GM19035 (cell line): Measurements from ENCODE around the gene AXL.
"Not testable (repeated sequence)": the region's sequence is repeated elsewhere in the genome, so short reads cannot be mapped to it uniquely, and the experiment has no call there.

Experiments used
- ATAC-seq: cut with Tn5 transposase; IDR thresholded peaks from one replicate; pipeline ENCODE4 v1.9.1; 2021; ENCODE audit not compliant: unreplicated experiment

AXL gene

DNA sequence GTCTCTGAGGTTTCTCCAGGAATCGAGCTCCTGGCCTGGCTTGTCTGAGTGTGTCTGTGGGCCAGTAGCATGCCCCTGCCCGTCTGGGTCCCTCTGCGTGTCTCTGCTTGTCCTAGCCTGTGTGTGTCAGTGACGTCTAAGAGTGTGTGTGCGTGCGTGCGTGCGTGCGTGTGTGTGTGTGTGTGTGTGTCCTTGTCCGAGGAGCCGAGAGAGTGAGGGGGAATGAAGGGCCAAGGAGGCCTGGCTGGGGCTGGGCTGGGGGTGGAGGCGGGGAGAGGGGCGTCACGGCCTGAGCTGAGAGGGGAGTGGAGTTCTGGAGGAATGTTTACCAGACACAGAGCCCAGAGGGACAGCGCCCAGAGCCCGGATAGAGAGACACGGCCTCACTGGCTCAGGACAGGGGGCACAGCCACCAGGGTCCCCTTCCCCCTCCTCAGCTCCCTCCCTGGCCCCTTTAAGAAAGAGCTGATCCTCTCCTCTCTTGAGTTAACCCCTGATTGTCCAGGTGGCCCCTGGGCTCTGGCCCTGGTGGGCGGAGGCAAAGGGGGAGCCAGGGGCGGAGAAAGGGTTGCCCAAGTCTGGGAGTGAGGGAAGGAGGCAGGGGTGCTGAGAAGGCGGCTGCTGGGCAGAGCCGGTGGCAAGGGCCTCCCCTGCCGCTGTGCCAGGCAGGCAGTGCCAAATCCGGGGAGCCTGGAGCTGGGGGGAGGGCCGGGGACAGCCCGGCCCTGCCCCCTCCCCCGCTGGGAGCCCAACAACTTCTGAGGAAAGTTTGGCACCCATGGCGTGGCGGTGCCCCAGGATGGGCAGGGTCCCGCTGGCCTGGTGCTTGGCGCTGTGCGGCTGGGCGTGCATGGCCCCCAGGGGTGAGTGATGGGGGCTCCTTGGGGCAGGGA lies at the start of gene AXL:
AXL (plus strand) TSS at position 609 of the 893 bp plus-strand sequence; CDS start at position 779, 170 bp downstream.
- no peak for ATAC-seq

DNA sequence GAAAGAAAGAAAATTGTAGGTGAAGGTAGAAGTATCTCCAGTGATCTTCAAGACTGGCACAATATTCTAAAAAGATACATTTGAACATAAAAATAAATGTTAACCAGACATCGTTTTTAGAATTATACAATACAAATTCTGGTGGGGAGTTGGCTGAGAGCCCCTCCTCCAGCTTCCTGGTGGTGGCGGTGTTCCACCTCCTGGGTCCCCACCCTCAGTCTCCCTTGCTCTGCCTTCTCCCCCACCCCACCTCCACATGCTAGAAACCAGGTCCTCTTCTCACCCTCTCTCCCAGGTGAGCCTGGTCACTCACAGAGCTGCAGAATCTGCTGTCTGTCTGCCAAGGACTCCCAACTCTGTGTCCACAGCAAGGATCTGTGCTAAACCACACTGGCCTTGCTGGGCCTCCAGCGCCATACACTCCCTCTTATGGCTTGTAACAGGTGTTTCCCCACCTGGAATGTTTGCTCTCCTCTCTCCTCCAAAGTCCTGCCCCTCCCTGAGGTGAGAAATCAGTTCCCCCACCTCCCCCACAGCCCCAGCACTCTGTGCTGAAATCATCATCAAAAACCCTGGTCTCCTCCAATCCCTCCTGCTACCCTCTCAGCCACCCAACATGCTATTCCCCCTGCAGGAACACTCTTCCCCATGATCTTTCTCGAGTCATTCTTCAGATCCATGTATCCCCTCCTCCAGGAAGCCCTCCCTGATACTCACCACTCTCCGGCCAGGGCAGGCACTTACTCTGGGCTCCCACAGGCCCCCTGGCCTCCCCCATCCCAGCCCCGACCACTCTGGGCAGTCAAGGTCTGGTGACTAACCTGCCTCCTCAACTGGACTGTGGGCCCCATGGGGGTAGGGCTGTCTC lies 46.5 kb upstream of the AXL start:
- no peak for ATAC-seq

DNA sequence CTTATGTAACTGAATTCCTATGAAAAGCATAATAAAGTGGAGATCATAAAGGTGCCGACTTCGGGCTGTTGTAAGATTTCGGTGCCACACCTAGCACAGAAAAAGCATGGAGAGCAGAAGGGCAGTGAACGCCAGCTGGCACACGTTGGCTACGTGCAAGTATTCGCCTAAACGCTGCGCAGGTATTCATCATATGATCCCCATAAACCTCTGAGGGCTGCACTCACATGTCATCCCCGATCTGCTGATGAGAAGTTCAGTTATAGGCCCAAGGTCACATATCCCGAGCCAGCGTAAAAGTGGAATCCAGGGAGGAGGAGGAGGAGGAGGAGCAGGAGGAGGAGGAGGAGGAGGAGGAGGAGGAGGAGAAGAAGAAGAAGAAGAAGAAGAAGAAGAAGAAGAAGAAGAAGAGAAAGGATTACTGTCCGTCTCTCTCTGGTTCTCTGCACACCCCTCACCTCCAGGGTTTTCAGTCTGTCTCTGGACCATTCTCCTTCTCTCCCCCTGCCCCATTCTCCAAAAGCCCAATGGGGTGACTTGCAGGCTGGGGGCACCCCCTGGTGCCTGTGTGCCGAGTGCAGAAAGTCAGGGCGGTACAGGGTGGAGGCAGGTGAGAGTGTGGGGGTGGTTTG lies 44.6 kb upstream of the AXL start:
- ATAC-seq = no peak

DNA sequence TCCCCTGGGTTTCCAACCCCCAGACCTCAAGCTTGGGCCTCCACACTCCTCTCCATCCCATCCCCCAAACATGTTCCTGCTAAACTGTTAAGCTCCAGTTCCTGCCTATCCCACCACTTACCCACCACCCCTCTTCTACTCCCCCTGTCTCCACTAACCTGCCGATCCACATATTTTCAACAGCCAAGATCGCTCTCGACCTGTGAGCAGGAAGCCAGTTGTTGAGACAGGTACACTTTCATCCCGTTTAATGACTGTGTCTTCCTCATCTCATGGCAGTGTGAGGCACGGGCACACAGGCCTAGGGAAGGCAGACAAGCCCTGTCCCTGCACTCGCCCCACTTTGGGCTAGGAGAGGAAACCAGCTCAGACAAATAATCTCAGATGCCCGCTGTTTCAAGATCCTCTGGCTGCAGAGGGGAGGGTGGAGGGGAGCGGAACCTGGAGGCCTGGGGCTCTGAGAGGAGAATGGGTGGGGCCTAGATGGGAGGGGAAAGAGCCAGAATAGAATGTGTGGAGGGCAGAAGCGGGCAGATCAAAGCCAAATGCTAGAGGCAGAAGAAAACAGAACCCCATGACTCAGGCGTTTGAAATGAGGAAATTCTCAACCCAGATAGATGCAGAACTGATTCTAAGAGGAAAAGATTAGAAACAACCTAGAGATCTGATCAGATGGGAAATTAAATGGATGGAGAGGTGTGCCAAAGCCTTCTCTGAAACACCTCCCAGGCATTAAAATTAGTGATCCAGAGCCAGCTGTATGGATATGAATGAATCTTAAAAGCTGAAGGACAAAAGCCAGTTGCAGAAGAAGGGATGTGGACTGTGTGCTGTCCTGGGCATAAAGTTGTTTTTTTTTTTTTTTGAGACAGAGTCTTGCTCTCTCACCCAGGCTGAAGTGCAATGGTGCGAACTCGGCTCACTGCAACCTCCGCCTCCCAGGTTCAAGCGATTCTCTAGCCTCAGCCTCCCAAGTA lies 42.9 kb upstream of the AXL start:
- ATAC-seq = no peak

DNA sequence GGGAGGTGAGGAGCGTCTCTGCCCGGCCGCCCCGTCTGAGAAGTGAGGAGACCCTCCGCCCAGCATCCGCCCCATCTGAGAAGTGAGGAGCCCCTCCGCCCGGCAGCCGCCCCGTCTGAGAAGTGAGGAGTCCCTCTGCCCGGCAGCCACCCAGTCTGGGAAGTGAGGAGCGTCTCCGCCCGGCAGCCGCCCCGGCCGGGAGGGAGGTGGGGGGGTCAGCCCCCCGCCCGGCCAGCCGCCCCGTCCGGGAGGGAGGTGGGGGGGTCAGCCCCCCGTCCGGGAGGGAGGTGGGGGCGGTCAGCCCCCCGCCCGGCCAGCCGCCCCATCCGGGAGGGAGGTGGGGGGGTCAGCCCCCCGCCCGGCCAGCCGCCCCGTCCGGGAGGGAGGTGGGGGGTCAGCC lies 38.9 kb upstream of the AXL start:
- not testable (repeated sequence) for ATAC-seq

DNA sequence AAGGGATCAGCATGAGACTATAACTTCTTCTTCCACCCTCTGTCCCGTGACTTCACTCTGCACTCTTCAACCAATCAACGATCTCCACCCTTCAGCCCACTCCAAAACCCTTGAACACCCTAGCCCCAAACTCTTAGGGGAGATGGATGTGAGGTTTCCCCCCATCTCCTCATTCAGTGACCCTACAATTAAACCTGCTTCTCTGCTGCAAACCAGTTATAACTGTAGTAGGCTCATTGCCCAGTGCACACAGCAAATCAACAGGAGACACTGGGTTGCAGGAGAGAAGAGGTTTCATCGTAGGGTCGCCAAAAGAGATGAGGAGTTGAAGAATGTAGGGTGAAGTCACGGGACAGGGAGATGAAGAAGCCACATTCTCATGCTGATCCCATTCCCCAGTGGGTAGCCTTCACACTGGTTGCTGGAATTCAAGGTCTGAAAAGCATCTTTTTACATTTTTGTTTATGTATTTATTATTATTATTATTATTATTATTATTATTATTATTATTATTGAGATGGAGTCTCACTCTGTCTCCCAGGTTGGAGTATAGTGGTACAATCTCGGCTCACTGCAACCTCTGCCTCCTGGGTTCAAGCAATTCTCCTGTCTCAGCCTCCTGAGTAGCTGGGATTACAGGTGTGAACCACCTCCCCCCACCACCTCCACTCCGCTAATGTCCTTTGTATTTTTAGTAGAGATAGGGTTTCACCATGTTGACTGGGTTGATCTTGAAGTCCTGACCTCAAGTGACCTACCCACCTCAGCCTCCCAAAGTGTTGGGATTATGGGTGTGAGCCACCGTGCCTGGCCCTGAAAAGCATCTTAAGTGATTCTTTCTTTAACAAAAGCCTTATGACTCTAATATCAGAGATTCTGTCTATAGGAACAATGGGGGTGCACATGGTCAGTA lies 31.8 kb upstream of the AXL start:
- ATAC-seq = no peak

DNA sequence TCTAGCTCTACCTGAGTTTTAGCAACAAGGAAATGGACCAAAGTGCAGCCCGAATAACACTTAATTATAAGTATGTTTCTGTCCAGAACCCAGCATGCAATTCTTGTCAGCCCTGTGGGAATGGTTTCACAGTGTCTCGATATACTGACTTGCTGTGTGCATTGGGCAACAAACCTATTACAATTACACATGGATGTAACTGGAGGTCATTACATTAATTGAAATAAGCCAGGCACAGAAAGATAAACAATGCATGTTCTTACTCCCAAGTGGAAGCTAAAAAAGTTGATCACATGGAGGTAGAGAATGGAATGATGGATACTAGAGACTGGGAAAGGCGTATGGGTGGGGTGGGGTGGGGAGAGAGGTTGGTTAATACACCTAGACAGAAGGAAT lies 31.1 kb upstream of the AXL start:
- no peak for ATAC-seq

DNA sequence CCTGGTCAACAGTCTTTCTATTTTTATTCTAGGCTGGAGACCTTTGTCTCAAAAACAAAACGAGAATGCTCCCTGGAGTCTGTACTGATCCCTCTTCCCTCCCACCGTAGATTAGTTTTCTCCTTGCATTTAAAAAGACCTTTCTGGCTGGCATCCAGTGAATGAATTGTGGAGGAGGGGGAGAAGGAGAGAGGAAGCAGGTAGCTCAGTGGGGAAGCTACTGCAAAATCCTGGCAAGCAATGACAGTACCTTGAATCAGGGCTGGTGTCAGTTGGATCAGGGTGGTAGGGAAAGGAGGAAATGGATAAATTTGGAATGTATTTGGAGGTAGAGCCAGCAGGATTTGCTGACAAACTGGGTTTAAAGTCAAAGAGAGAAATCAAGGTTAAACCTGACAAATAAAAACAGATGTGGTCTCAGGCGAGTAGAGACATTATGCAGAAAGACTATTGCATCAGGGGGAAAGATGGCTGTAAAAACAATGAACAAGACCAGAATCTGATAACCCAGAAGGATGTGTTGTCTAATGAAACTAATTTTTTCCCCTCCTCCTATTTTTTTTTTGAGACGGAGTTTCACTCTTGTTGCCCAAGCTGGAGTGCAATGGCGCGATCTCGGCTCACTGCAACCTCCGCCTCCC lies 29.5 kb upstream of the AXL start:
- ATAC-seq = no peak

DNA sequence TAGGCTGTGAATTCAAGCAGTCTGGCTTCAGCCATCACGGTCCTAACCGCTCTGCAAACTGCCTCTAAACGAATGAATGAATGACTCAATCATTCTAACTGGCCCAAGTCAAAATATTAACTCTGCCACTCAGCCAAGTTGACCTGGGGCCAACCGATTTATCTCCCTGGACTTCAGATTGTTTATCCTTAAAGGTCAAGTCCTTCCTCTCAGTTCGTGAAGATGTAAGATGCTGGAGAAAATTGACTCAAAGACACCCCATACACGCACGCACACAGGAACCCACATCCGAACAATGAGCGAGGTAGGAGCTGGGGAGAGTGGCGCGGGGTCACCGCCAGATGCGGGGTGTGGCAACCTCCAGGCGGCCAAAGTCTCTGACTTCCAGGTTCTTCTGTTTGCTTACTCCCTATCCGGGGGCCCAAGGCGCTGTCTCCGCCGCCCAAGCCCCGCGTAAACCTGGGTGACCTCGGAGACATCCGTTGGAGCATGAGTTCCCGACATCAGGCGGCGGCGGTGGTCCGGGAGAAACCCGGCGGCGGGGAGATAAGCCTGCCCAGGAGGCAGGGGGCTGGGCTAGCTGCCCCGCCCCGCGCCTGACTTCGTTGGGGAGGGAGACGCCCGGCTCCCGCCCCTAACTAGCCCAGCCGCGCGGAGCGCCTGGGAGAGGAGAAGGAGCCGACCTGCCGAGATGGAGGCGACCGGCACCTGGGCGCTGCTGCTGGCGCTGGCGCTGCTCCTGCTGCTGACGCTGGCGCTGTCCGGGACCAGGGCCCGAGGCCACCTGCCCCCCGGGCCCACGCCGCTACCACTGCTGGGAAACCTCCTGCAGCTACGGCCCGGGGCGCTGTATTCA lies 26.2 kb upstream of the AXL start, which contains the start of gene CYP2S1:
CYP2S1 (plus strand) TSS at position 646 of the 856 bp plus-strand sequence; CDS start at position 692, 46 bp downstream.
- ATAC-seq = no peak

DNA sequence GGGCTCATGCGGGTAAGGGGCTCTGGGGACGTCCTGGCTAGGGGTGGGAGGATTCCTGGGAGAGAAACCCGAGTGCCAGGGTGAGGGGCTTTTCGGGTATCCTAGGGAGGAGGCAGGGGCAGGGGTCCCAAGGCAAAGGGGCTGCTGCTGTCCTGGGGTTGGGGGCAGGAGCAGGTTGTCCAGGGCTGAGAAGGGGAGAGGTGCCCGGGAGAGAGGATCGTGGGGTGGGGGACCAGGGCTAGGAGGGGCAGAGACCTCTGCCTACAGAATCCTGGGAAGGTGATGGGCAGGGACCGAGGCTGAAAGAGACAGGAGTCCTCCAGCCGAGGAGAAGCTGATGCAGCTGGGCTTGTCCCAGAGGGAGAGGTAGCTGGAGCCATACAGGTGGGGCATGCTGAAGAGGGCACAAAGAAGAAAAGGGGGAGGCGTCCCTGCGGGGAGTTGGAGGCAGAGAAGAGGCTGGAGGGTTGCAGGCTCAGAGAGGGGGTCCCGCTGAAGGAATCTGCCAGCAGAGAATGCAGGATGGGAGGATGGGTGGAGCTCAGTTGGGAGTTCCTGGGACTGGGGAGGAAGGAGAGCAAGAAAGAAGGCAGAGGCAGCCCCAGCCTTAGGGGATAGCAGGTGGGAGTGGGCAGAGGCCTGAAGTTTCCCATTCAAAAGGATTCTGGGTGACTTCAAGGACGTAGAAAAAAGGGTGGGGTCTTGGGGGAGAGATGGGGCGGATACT lies 25.4 kb upstream of the AXL start:
- no peak for ATAC-seq

DNA sequence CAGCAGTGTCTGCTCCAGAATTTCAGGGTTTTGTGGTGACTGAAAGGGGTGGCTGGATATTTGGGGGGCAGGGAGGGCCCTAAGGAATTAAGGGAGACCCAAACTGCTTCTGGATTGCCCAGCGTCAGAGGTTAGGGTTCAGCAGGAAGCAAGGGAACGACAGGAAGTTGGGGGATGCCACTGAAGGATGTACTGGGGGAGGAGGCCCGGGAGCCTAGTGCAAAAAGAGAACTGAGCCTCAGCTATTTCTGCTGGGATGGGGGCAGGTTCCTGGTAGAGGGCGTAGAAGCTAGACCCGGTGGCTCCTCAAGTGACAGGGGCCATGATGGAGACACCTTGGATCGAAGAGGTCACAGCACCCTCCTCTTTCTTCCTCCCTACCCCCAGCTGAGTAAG lies 24.9 kb upstream of the AXL start:
- ATAC-seq = no peak

DNA sequence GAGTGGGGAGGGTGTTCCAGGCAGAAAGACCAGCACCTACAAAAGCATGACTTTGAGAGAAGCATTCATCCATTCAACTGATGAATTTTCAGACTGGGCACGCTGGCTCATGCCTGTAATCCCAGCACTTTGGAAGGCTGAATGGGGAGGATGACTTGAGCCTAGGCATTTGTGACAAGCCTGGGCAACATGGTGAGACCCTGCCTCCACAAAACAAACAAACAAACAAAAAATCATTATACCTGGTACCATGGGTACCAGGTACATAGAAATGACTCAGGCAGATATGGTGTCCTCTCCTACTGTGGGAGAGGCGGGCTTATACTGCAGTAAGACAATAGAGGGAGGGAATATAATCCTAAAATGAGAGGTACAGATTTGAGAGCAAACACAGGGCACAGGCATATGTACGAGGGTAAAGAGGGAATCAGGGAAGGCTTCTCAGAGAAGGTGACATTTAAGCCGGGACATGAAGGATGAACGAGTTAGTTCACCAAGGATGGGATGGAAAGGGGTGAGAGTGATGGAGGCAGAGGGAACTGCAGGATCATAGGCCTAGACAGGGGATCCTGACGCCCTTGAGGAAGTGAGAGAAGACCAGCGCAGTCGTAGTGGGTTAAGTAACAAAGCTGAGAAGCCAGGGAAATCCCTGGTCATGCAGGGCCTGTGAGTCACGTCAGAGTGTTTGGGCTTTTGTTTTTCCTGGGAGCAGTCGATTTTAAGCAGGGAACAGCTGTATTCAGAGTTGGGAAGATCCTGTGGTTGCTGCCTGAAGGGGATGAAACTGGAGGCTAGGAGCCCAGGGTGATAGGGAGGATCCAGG lies 23.1 kb upstream of the AXL start:
- no peak for ATAC-seq

DNA sequence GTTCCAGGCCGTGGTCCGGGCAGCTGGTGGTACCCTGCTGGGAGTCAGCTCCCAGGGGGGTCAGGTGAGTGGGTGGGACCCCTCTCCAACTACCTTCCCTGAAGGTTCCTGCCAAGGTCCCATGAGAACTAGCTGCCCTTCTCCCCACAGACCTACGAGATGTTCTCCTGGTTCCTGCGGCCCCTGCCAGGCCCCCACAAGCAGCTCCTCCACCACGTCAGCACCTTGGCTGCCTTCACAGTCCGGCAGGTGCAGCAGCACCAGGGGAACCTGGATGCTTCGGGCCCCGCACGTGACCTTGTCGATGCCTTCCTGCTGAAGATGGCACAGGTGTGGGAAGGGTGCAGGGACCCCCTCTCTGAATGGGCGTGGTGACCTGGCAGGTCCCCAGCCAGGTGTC lies 20.5 kb upstream of the AXL start:
- no peak for ATAC-seq

DNA sequence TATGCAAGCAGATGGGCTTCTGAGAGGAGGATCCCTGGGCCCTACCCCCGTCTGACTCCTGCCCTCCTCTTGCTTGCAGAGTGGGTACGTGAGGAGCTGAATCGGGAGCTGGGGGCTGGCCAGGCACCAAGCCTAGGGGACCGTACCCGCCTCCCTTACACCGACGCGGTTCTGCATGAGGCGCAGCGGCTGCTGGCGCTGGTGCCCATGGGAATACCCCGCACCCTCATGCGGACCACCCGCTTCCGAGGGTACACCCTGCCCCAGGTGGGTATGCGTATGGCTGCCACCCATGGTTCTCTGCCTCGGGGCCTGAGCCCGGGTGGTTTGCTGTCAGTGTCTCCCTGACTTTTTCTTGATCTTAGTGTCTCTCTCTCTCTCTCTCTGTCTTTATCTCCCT lies 15.7 kb upstream of the AXL start:
- ATAC-seq = no peak

DNA sequence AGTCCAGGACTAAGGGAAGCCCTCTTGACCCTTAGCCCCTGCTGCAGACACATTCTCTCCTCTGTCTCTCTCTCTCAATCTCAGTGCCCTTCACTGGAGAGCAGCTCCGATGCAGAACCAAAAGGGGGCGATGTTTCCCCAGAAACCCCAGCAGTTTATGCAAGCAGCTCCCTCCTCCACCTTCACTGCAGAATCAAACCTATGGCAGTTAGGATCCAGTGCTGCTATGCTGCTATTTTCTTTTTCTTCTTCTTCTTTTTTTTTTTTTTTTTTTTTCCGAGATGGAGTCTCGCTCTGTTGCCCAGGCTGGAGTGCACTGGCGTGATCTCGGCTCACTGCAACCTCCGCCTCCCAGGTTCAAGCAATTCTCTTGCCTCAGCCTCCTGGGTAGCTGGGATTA lies 14.7 kb upstream of the AXL start:
- ATAC-seq = not testable (repeated sequence)

DNA sequence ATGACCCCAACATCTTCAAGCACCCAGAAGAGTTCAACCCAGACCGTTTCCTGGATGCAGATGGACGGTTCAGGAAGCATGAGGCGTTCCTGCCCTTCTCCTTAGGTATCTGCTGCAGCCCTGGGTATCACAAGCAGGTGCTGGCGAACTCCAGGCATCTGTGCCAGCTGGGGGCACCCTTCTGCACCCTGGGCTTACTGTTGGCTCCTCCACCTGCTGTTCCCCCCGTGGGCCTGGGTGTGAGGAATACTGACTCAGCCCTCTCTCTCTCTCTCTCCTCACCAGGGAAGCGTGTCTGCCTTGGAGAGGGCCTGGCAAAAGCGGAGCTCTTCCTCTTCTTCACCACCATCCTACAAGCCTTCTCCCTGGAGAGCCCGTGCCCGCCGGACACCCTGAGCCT lies 13.0 kb upstream of the AXL start:
- ATAC-seq = no peak
